ENCODE data around the gene F12. TPM values are rescaled to one million over a fixed set of nuclear protein-coding genes. Genes with fewer than 3 reads are reported as not detected.

F12 gene
- total RNA-seq, 1 donor from 2014 or later: not detected

DNA sequence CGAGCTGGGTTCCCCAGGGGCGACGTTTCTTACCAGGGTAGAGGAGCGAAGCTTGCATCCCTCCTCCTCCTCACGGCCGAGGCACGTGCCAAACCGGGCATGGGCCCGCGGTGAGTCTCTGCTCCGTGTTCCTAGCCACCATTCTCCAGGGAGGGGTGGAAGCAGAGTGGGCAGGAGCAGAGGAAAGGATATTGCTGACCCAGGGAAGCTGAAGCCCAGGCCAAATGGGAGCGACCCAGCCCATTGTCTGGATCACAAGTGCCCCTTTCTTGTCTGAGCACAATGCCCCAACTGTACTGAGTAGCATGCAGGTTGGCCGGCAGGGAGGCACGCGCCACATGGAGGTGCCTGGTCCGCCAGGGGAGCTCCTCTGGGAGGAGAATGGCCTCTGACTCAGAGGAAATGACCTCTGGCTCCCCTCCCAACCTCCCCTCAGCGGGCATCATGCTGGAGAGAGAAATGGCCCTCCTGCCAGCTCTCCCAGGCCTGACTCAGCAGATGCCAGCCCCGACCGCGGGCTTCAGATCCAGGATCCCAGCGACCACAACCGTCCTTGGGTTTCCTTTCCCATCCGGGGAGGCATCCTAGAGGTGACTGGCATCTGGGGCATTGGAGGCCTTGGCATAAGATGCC lies 38.4 kb upstream of the F12 start:
- H3K9me3 ChIP-seq (replicated peaks): no peaks in the 10 kb centered on the region
- no peaks in the 10 kb centered on the region for H3K36me3 ChIP-seq
- intact Hi-C loops (cut with micrococcal nuclease): no loop called here
- H3K4me3 ChIP-seq: peak overlapping the region; percentile 74
- TF ChIP-seq, protein P1, sequence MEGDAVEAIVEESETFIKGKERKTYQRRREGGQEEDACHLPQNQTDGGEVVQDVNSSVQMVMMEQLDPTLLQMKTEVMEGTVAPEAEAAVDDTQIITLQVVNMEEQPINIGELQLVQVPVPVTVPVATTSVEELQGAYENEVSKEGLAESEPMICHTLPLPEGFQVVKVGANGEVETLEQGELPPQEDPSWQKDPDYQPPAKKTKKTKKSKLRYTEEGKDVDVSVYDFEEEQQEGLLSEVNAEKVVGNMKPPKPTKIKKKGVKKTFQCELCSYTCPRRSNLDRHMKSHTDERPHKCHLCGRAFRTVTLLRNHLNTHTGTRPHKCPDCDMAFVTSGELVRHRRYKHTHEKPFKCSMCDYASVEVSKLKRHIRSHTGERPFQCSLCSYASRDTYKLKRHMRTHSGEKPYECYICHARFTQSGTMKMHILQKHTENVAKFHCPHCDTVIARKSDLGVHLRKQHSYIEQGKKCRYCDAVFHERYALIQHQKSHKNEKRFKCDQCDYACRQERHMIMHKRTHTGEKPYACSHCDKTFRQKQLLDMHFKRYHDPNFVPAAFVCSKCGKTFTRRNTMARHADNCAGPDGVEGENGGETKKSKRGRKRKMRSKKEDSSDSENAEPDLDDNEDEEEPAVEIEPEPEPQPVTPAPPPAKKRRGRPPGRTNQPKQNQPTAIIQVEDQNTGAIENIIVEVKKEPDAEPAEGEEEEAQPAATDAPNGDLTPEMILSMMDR (IDR thresholded peaks at IDR 0.05; ENCODE audit: borderline replicate concordance): no peak
- no peak overlapping the region for H3K27ac ChIP-seq (replicated peaks)
- H3K4me1 ChIP-seq: peaks cover 31% of the 10 kb centered on the region
- peaks cover 61% of the 10 kb centered on the region for H3K27me3 ChIP-seq (ENCODE audit: low read depth)
- no peak for DNase-seq

DNA sequence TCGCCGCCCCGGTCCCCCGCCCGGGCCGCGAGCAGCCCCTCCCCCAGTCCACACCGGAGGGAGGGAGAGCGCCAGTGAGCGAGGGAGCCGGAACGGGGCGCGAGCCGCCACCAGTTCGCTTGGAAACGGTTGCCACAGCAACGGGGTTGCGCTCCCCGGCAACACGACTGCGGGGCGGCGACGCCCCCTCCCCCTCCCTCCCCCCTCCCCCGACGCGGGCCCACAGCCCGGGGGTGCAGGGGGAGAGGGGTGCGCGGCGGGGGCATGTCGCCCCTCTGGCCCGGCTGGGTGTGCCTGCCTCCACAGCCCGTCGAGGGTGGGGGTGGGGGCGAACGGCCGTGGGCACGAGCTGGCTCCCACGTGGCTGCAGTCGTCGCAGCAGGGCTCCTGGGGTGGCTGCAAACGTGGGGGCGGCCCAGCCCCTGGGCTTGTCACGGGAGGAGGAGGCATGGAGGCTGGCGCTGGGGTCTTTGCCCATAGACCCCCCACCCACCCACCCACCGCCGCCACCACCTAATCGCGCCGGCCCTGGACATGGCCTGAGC lies 37.8 kb upstream of the F12 start:
- intact Hi-C loops (cut with micrococcal nuclease): no loop called here
- Histone ChIP-seq H3K27ac (replicated peaks) (no peak overlapping the region), H3K9me3 (replicated peaks) (no peaks in the 10 kb centered on the region), H3K27me3 (ENCODE audit: low read depth) (peaks cover 56% of the 10 kb centered on the region), H3K4me3 (peak overlapping the region; percentile 74), H3K36me3 (peaks cover 3% of the 10 kb centered on the region), H3K4me1 (peaks cover 31% of the 10 kb centered on the region)
- no peak for DNase-seq
- TF ChIP-seq, protein P1 (IDR thresholded peaks at IDR 0.05; ENCODE audit: borderline replicate concordance): no peak

DNA sequence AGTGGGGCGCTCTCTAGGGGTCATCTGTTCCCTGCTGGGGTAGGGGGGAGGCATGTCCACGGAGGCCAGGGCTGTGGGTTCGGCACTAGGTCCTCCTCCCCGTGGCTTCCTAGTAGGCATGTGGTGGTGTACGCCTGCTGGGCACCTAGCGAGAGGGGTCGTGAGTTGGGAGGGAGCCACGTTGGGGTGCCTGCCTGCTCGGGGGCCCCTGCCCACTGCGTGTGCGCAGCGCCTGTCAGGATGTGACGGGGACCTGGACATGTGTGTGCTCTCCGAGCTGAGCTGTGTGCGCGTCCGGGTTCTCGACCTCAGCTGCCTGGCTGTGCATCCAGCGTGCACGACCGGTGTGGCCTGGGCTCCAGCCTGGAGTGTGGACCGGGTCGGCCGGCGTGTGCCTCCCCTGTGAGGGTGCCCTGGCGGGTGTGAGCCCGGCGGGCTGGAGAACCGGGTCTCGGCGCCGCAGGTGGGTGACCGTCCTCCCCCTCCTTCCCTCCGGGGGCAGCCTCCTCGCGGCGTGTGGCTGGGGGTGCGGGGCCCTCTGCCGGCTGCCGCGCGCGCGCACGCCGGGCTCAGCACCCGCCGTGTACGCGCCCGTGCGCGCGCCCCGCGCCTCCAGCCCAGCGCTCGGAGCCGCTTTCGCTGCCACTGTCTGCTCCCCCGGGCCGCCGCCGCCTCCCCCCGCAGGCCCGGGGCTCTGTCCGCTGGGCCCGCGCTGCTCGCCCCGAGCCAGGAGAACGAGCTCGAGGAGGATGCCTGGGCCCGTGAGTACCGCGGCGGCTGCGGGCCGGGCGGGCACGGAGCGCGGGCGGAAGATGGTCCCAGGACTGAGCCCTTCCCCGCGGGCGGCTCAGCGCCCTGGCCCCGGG lies 37.1 kb upstream of the F12 start, which contains the start of gene PRR7:
PRR7 (plus strand) TSS at position 615 of the 866 bp plus-strand sequence. CDS start 8,254 bp downstream, outside the sequence.
- no peaks in the 10 kb centered on the region for H3K9me3 ChIP-seq (replicated peaks)
- H3K27ac ChIP-seq (replicated peaks): no peak within 1 kb of the TSS
- H3K36me3 ChIP-seq: peaks cover 10% of the 10 kb centered on the region
- peaks cover 31% of the 10 kb centered on the region for H3K4me1 ChIP-seq
- peaks cover 50% of the 10 kb centered on the region for H3K27me3 ChIP-seq (ENCODE audit: low read depth)
- DNase-seq: peak; percentile 60
- TF ChIP-seq, protein P1 (IDR thresholded peaks at IDR 0.05; ENCODE audit: borderline replicate concordance): peak; percentile 25
- peak within 1 kb of the TSS; percentile 74 for H3K4me3 ChIP-seq
- intact Hi-C loops (cut with micrococcal nuclease): no loop called here

DNA sequence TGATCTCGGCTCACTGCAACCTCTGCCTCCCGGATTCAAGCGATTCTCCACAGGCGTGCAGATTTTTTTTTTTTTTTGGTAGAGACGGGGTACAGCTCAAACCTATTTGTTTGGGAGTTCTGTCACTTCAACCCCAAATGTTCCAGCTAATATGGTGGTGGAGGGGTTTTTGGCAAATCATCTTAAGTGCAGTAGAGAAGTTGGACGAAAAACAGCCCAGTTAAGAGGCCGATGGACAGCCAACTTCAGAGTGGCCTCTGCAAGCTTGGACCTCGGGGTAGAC lies 36.5 kb upstream of the F12 start:
- no peak for DNase-seq
- TF ChIP-seq, protein P1 (IDR thresholded peaks at IDR 0.05; ENCODE audit: borderline replicate concordance): no peak
- H3K4me3 ChIP-seq: peak overlapping the region; percentile 74
- no peaks in the 10 kb centered on the region for H3K9me3 ChIP-seq (replicated peaks)
- no peak overlapping the region for H3K27ac ChIP-seq (replicated peaks)
- peaks cover 15% of the 10 kb centered on the region for H3K36me3 ChIP-seq
- intact Hi-C loops (cut with micrococcal nuclease): no loop called here
- H3K27me3 ChIP-seq (ENCODE audit: low read depth): peaks cover 46% of the 10 kb centered on the region
- peaks cover 28% of the 10 kb centered on the region for H3K4me1 ChIP-seq

DNA sequence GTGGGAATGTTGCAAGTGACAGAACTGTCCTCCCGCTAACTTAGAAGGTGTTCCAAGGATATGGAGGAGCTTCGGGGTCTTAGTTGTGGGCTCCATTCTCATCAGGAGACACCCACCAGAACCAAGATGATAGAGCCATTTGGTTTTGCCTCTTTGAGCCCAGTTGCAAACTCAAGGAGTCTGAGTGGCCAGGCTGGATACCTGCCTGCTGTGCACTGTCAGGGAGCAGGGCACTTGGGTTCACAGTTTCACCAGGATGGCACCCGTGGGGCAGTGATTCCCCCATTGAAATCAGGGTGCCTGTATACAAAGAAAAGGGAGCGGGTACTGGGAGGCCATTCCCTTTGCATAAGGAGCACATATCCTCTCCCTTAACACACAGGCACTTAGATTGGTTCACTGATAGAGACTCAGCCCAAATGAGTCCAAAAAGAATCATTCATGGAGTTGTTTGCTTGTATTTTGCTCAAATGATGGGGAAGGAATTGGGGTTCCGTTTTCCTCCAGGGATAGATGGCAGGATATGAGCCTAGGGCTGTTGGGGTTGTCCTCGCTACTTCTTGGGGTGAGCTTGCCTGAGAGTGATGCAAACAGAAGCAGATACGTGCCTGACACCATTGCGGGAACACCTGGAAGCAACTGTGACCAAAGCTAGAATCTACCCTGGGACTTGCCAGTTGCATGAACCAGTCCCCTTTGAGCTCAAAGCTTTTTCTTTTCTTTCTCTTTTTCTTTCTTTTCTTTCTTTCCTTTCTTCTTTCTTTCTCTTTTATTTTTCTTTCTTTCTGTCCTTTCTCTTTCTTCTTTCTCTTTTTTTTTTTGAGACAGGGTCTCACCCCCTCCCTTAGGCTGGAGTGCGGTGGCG lies 35.9 kb upstream of the F12 start:
- no peak overlapping the region for H3K27ac ChIP-seq (replicated peaks)
- peaks cover 25% of the 10 kb centered on the region for H3K4me1 ChIP-seq
- H3K27me3 ChIP-seq (ENCODE audit: low read depth): peaks cover 41% of the 10 kb centered on the region
- H3K4me3 ChIP-seq: no peak overlapping the region
- intact Hi-C loops (cut with micrococcal nuclease): no loop called here
- TF ChIP-seq, protein P1 (IDR thresholded peaks at IDR 0.05; ENCODE audit: borderline replicate concordance): no peak
- H3K36me3 ChIP-seq: peaks cover 20% of the 10 kb centered on the region
- H3K9me3 ChIP-seq (replicated peaks): no peaks in the 10 kb centered on the region
- no peak for DNase-seq

Data from left ventricle myocardium inferior (tissue), 1 donor.